HCT116 (cell line): ENCODE measurements around the gene DNAJC16. TPM values are rescaled to one million over a fixed set of nuclear protein-coding genes. Genes with fewer than 3 reads are reported as not detected.
"Not testable (repeated sequence)": the region's sequence is repeated elsewhere in the genome, so short reads cannot be mapped to it uniquely, and the experiment has no call there.

Experiments used
- ATAC-seq: fragments of 200-7000 bp; cut with Tn5 transposase; 2 replicates; pipeline ENCODE4 v1.9.1; 2020; ENCODE audit warnings: mild to moderate bottlenecking, moderate library complexity
- BruUV-seq: library from RNA; stranded (reverse); fragments of 400-500 nt; replicated peaks from 2 replicates; lab custom pipeline; 2021; lab: Mats Ljungman, UMichigan
- CTCF ChIA-PET: fragments of 300-600 bp; sonication (Branson Sonifier 250); formaldehyde crosslinking; loops from one replicate; lab custom pipeline; 2021; ENCODE audit warnings: antibody characterized with exemption; lab: Charles Lee
- POLR2A ChIA-PET: fragments of 300-600, 350-600 bp; sonication (Branson Sonifier 250); formaldehyde crosslinking; loops from one replicate; lab custom pipeline; 2021; ENCODE audit warnings: antibody characterized with exemption; lab: Charles Lee
- RAD21 ChIA-PET, 2 experiments: fragments of 300-600 bp; sonication (Branson Sonifier 250); formaldehyde crosslinking; loops; one replicate each; lab custom pipeline; 2023; ENCODE audit warnings: low total read pairs in 2 of 2; ENCODE audit not compliant: uncharacterized antibody in 2 of 2, unreplicated experiment in 2 of 2, low non-redundant PET in 1 of 2; lab: Charles Lee
- DNase-seq: peaks from one replicate; pipeline ENCODE4 v3.0.0-alpha.2; 2010; ENCODE audit warnings: low read depth, low spot score
- H2AFZ ChIP-seq: fragments of 200-600 bp; shearing (Covaris generic), sonication (generic); 2 replicates; pipeline ENCODE4 v1.6.1; 2017; ENCODE audit warnings: low read depth, mixed run types, mixed read lengths, antibody characterized with exemption, low read length; ENCODE audit not compliant: poor library complexity, severe bottlenecking
- H3K27ac ChIP-seq: 2 replicates; pipeline ENCODE4 v1.5.1; 2012; ENCODE audit warnings: low read depth, low read length
- H3K27me3 ChIP-seq: fragments of 200-600 bp; sonication (generic); 2 replicates; pipeline ENCODE4 v1.6.1; 2016; ENCODE audit warnings: mixed run types, low read length, mixed read lengths; ENCODE audit not compliant: insufficient read depth
- H3K36me3 ChIP-seq, 2 experiments: fragments of 200-500 bp in 1 of 2; fragments of 200-600 bp in 1 of 2; sonication (Bioruptor generic) in 1 of 2; sonication (generic) in 1 of 2; 2 replicates each; pipeline versions ENCODE4 v1.5.1 to v1.6.1; 2014 to 2016; ENCODE audit warnings: low read length in 2 of 2, inconsistent platforms in 1 of 2, mixed read lengths in 1 of 2, mixed run types in 1 of 2; ENCODE audit not compliant: insufficient read depth in 2 of 2, control insufficient read depth in 1 of 2
- H3K4me1 ChIP-seq, 2 experiments: fragments of 200-600 bp in 1 of 2; sonication (generic) in 1 of 2; 2 replicates each; pipeline versions ENCODE4 v1.5.1 to v1.6.1; 2012 to 2017; ENCODE audit warnings: low read length in 2 of 2, inconsistent platforms in 1 of 2, mild to moderate bottlenecking in 1 of 2, mixed read lengths in 1 of 2, mixed run types in 1 of 2, moderate library complexity in 1 of 2; ENCODE audit not compliant: insufficient read depth in 2 of 2, control insufficient read depth in 1 of 2
- H3K4me2 ChIP-seq: fragments of 200-600 bp; sonication (generic); 2 replicates; pipeline ENCODE4 v1.6.1; 2017; ENCODE audit warnings: mixed run types, low read length, mixed read lengths
- H3K4me3 ChIP-seq, 2 experiments: fragments of 200-600 bp in 1 of 2; sonication (generic) in 1 of 2; replicated peaks in 1 of 2; 2 replicates each; pipeline ENCODE4 v1.5.1; 2011 to 2016; ENCODE audit warnings: low read length in 2 of 2, control low read depth in 1 of 2, low read depth in 1 of 2, mild to moderate bottlenecking in 1 of 2, mixed read lengths in 1 of 2, mixed run types in 1 of 2
- H3K79me2 ChIP-seq: fragments of 200-600 bp; sonication (generic); 2 replicates; pipeline ENCODE4 v1.6.1; 2017; ENCODE audit warnings: mild to moderate bottlenecking, mixed run types, low read length, moderate library complexity, mixed read lengths; ENCODE audit not compliant: insufficient read depth
- H3K9ac ChIP-seq: fragments of 200-600 bp; sonication (generic); 2 replicates; pipeline ENCODE4 v1.6.1; 2016; ENCODE audit warnings: low read length, mixed read lengths
- H3K9me2 ChIP-seq: fragments of 200-600 bp; sonication (generic), shearing (Covaris generic); 2 replicates; pipeline ENCODE4 v1.6.1; 2017; ENCODE audit warnings: mixed run types, mild to moderate bottlenecking, moderate library complexity; ENCODE audit not compliant: insufficient read depth
- H3K9me3 ChIP-seq, 2 experiments: fragments of 200-500 bp in 1 of 2; fragments of 200-600 bp in 1 of 2; sonication (Bioruptor generic) in 1 of 2; sonication (generic) in 1 of 2; 2 replicates each; pipeline ENCODE4 v1.6.1; 2014 to 2017; ENCODE audit warnings: low read length in 2 of 2, mixed read lengths in 2 of 2, inconsistent platforms in 1 of 2, low read depth in 1 of 2, mild to moderate bottlenecking in 1 of 2, mixed run types in 1 of 2, moderate library complexity in 1 of 2; ENCODE audit not compliant: control insufficient read depth in 1 of 2, insufficient read depth in 1 of 2
- H4K20me1 ChIP-seq: fragments of 200-600 bp; sonication (generic), shearing (Covaris generic); 2 replicates; pipeline ENCODE4 v1.6.1; 2017; ENCODE audit warnings: mixed run types, mild to moderate bottlenecking, moderate library complexity; ENCODE audit not compliant: insufficient read depth
- FOSL1 ChIP-seq: IDR thresholded peaks from 2 replicates; pipeline ENCODE4 v1.6.1; 2012; ENCODE audit warnings: low read depth
- intact Hi-C: fragments of 100-400 bp; cut with micrococcal nuclease; formaldehyde crosslinking; loops from 2 replicates; pipeline ENCODE4 v1.10.0; 2022
- total RNA-seq: library from RNA; stranded (reverse); gene quantifications from one replicate; pipeline ENCODE4 v1.2.1, GENCODE V29; 2021; ENCODE audit not compliant: unreplicated experiment

Gene DNAJC16
- total RNA-seq, 1 experiment from 2014 or later, result 20.6 TPM

- H3K27me3 ChIP-seq, result no peaks in the 10 kb centered on the region
- ChIA-PET RAD21 (no interaction called here), CTCF (no interaction called here)
- no peak for TF ChIP-seq FOSL1
- TF ChIP-seq, all 23 proteins: peak for 0
- H3K4me1 ChIP-seq, result peaks cover 5 to 10% of the 10 kb centered on the region in 2 experiments; a peak in 3 of 4 replicates
- H3K79me2 ChIP-seq, result no peaks in the 10 kb centered on the region; the same call in 1 of the 2 replicates
- H3K9ac ChIP-seq, result no peak overlapping the region
- no peaks in the 10 kb centered on the region for H3K9me3 ChIP-seq
- DNase-seq, result no peak
- BruUV-seq, result no TSS peak
- peaks cover 2 to 5% of the 10 kb centered on the region in 2 experiments; a peak in 1 of 4 replicates for H3K36me3 ChIP-seq
- no peak for ATAC-seq
- H4K20me1 ChIP-seq, result no peaks in the 10 kb centered on the region
- POLR2A ChIA-PET, result no interaction called here
- intact Hi-C loops, result no loop called here
- no peak overlapping the region for H2AFZ ChIP-seq
- H3K4me3 ChIP-seq, result no peak overlapping the region
- no peaks in the 10 kb centered on the region for H3K9me2 ChIP-seq
- no peak overlapping the region for H3K27ac ChIP-seq
- no peak overlapping the region for H3K4me2 ChIP-seq
Observed at GRCh38 chr1:15519625-15520024, 7.0 kb upstream of the DNAJC16 start.

GRCh38 chr1:15521206-15521906 is 5.3 kb upstream of the DNAJC16 start:
- H3K9me2 ChIP-seq, H3K36me3 ChIP-seq, H3K9ac ChIP-seq, H2AFZ ChIP-seq, BruUV-seq, ATAC-seq, RAD21 ChIA-PET, intact Hi-C loops, H3K27ac ChIP-seq, H3K79me2 ChIP-seq, CTCF ChIA-PET, H3K4me2 ChIP-seq, H4K20me1 ChIP-seq, POLR2A ChIA-PET, DNase-seq, H3K9me3 ChIP-seq, H3K27me3 ChIP-seq, H3K4me3 ChIP-seq: not testable (repeated sequence)
- peaks cover 10 to 22% of the 10 kb centered on the region in 2 experiments for H3K4me1 ChIP-seq
